GM10266 (cell line): ENCODE results near the gene ALPI.
"Not testable (repeated sequence)": the region's sequence is repeated elsewhere in the genome, so short reads cannot be mapped to it uniquely, and the experiment has no call there.

Source experiments
- DNase-seq: peaks from one replicate; pipeline ENCODE4 v3.0.0; 2012; ENCODE audit errors: extremely low spot score
- CTCF ChIP-seq: IDR thresholded peaks from 2 replicates; pipeline ENCODE4 v1.5.1; 2012; ENCODE audit warnings: mild to moderate bottlenecking, low read depth; ENCODE audit not compliant: control insufficient read depth, insufficient read depth; ENCODE audit errors: missing control alignments

The ALPI gene

GRCh38 chr2:232431705-232432590 lies 24.0 kb upstream of the ALPI start:
- DNase-seq: no peak
- TF ChIP-seq CTCF: no peak

- TF ChIP-seq CTCF: no peak
- no peak for DNase-seq
These were observed 23.3 kb upstream of the ALPI start for GRCh38 chr2:232432598-232433184.

- DNase-seq: not testable (repeated sequence)
These were observed 22.3 kb upstream of the ALPI start for GRCh38 chr2:232433622-232434021.

GRCh38 chr2:232434091-232434490 lies 21.9 kb upstream of the ALPI start:
- TF ChIP-seq CTCF: no peak
- no peak for DNase-seq

- no peak for DNase-seq
- no peak for TF ChIP-seq CTCF
These were observed 21.2 kb upstream of the ALPI start for GRCh38 chr2:232434563-232435374.

- no peak for TF ChIP-seq CTCF
- DNase-seq: no peak
These were observed 20.6 kb upstream of the ALPI start for GRCh38 chr2:232435375-232435648.

GRCh38 chr2:232435805-232436204 lies 20.1 kb upstream of the ALPI start:
- TF ChIP-seq CTCF: no peak
- no peak for DNase-seq
